HepG2 (cell line): ENCODE measurements around the gene RABL6. TPM values are rescaled to one million over a fixed set of nuclear protein-coding genes. Genes with fewer than 3 reads are reported as not detected.

Experiments used
- AGO1 ChIP-seq: fragments of 200-400 bp; formaldehyde crosslinking; IDR thresholded peaks from 2 replicates; pipeline ENCODE4 v1.6.1; 2017; ENCODE audit warnings: mild to moderate bottlenecking, low read depth, low read length, moderate library complexity; ENCODE audit not compliant: poor library complexity, severe bottlenecking
- GLMP ChIP-seq: sonication (generic); formaldehyde crosslinking; IDR thresholded peaks from 2 replicates; pipeline ENCODE4 v1.9.0; 2021; ENCODE audit warnings: missing genetic modification reagents, mild to moderate bottlenecking, borderline replicate concordance
- HOXA5 ChIP-seq: sonication (generic); formaldehyde crosslinking; IDR thresholded peaks from 2 replicates; pipeline ENCODE4 v1.4.0; 2020; ENCODE audit warnings: missing genetic modification reagents
- HOXD1 ChIP-seq: sonication (generic); formaldehyde crosslinking; IDR thresholded peaks from 2 replicates; pipeline ENCODE4 v1.5.0; 2020; ENCODE audit warnings: missing genetic modification reagents
- KLF11 ChIP-seq: IDR thresholded peaks from 2 replicates; pipeline ENCODE4 v1.6.1; 2016; ENCODE audit warnings: missing compliant biosample characterization
- NR2F6 ChIP-seq, 2 experiments: IDR thresholded peaks; 2 replicates each; pipeline ENCODE4 v1.6.1; 2016; ENCODE audit warnings: antibody characterized with exemption in 1 of 2, mild to moderate bottlenecking in 1 of 2
- POLR2A ChIP-seq, 2 experiments: IDR thresholded peaks; 2 replicates each; pipeline ENCODE4 v1.6.1; 2011; ENCODE audit warnings: low read depth in 2 of 2, low read length in 2 of 2, mild to moderate bottlenecking in 1 of 2, moderate library complexity in 1 of 2; ENCODE audit not compliant: insufficient read depth in 1 of 2
- RAD51 ChIP-seq: fragments of 450-650 bp; IDR thresholded peaks from 2 replicates; pipeline ENCODE4 v1.6.1; 2016; ENCODE audit warnings: borderline replicate concordance
- RNF2 ChIP-seq: fragments of 450-650 bp; conservative IDR thresholded peaks from 2 replicates; pipeline ENCODE4 v1.6.1; 2016; ENCODE audit warnings: low read depth
- THAP8 ChIP-seq: sonication (generic); formaldehyde crosslinking; IDR thresholded peaks from 2 replicates; pipeline ENCODE4 v1.5.1; 2020; ENCODE audit warnings: missing genetic modification reagents, mild to moderate bottlenecking, borderline replicate concordance
- THAP9 ChIP-seq: sonication (generic); formaldehyde crosslinking; IDR thresholded peaks from 2 replicates; pipeline ENCODE4; 2020; ENCODE audit warnings: missing genetic modification reagents, mild to moderate bottlenecking, borderline replicate concordance
- U2AF1 ChIP-seq: fragments of 200-400 bp; formaldehyde crosslinking; optimal IDR thresholded peaks from 2 replicates; pipeline ENCODE3; 2017; ENCODE audit warnings: mild to moderate bottlenecking, low read depth, low read length
- WIZ ChIP-seq: sonication (generic); formaldehyde crosslinking; IDR thresholded peaks from 2 replicates; pipeline ENCODE4 v1.5.1; 2020; ENCODE audit warnings: mild to moderate bottlenecking, missing genetic modification reagents
- XRCC5 ChIP-seq: fragments of 200-400 bp; formaldehyde crosslinking; optimal IDR thresholded peaks from 2 replicates; pipeline ENCODE3; 2017; ENCODE audit warnings: mild to moderate bottlenecking, low read length
- ZBTB4 ChIP-seq: sonication (generic); formaldehyde crosslinking; IDR thresholded peaks from 2 replicates; pipeline ENCODE4 v1.4.0; 2020; ENCODE audit warnings: missing genetic modification reagents, mild to moderate bottlenecking, borderline replicate concordance
- ZNF232 ChIP-seq: sonication (generic); formaldehyde crosslinking; IDR thresholded peaks from 2 replicates; pipeline ENCODE4 v1.4.0; 2020; ENCODE audit warnings: missing genetic modification reagents, borderline replicate concordance
- ZNF350 ChIP-seq: sonication (generic); formaldehyde crosslinking; IDR thresholded peaks from 2 replicates; pipeline ENCODE4 v1.4.0; 2020; ENCODE audit warnings: mild to moderate bottlenecking, low read depth, missing genetic modification reagents, borderline replicate concordance
- ZNF546 ChIP-seq: sonication (generic); formaldehyde crosslinking; conservative IDR thresholded peaks from 2 replicates; pipeline ENCODE4 v1.8.1; 2023; ENCODE audit warnings: mild to moderate bottlenecking, missing genetic modification reagents
- ZNF570 ChIP-seq: sonication (generic); formaldehyde crosslinking; IDR thresholded peaks from 2 replicates; pipeline ENCODE4 v1.4.0; 2020; ENCODE audit warnings: mild to moderate bottlenecking, missing genetic modification reagents, borderline replicate concordance
- ZNF800 ChIP-seq: sonication (generic); formaldehyde crosslinking; IDR thresholded peaks from 2 replicates; pipeline ENCODE4 v1.4.0; 2020; ENCODE audit warnings: missing genetic modification reagents
- polyA plus RNA-seq, 8 experiments: library from polyadenylated mRNA; depleted of rRNA in 3 of 8; stranded (reverse) in 7 of 8; unstranded in 1 of 8; fragments of >200 nt; fragmentation: Illumina TruSeq in 4 of 8; extraction: Trizol in 4 of 8; gene quantifications; 2 replicates each; pipeline versions ENCODE4 v1.2.1 to v1.2.3, GENCODE V29; 2011 to 2016; ENCODE audit warnings: low read depth in 4 of 8, missing spikeins in 1 of 8, mixed read lengths in 1 of 8; ENCODE audit not compliant: insufficient read depth in 1 of 8
- total RNA-seq, 5 experiments: library from RNA; depleted of rRNA; stranded (reverse); fragments of >200 nt; fragmentation: Illumina TruSeq; extraction: Trizol; gene quantifications; 2 replicates each; pipeline ENCODE4 v1.2.3, GENCODE V29; 2016; ENCODE audit warnings: low read depth in 1 of 5

Gene RABL6
- total and polyA plus RNA-seq, 2 of the 13 experiments (the other 11 are each of a cell fraction or from before 2014, with no cell fraction given): 81.5 to 125 TPM

GRCh38 chr9:136840140-136840876 is 32.6 kb downstream of the RABL6 start (continued):
- TF ChIP-seq ZBTB4 (CRISPR knock-in tag): no peak
- no peak for TF ChIP-seq NR2F6 (IDR thresholded peaks at IDR 0.05)
- no peak for TF ChIP-seq NR2F6 (CRISPR knock-in tag; IDR thresholded peaks at IDR 0.05)
- no peak for TF ChIP-seq XRCC5
- no peak for TF ChIP-seq THAP8 (CRISPR knock-in tag)
- no peak for TF ChIP-seq KLF11 (CRISPR knock-in tag)
- no peak for TF ChIP-seq GLMP (CRISPR knock-in tag)
- TF ChIP-seq ZNF546 (CRISPR knock-in tag): no peak
- TF ChIP-seq AGO1: peak; percentile 48
- TF ChIP-seq ZNF232 (CRISPR knock-in tag): no peak
- TF ChIP-seq U2AF1: no peak
- no peak for TF ChIP-seq ZNF570
- TF ChIP-seq ZNF800 (CRISPR knock-in tag): no peak
- TF ChIP-seq POLR2A (IDR thresholded peaks at IDR 0.05; ENCODE audit: insufficient read depth in 1 of 2, low read depth in 2 of 2, low read length in 2 of 2): 0 out of 4 replicates have a peak, but pooled peaks of 1 of the 2 experiments have one; percentile 12
- TF ChIP-seq RAD51: no peak
- no peak for TF ChIP-seq RNF2
- no peak for TF ChIP-seq HOXA5 (CRISPR knock-in tag)
- no peak for TF ChIP-seq WIZ (CRISPR knock-in tag)
- no peak for TF ChIP-seq ZNF350
- TF ChIP-seq THAP9 (CRISPR knock-in tag): no peak
- TF ChIP-seq HOXD1 (CRISPR knock-in tag): no peak
